HAP-1 (cell line): ENCODE data around the gene PCDHB11.
"Not testable (repeated sequence)": the region's sequence is repeated elsewhere in the genome, so short reads cannot be mapped to it uniquely, and the experiment has no call there.

Experiments used
- DNase-seq, 2 experiments: peaks; one replicate each; pipeline ENCODE4 v3.0.0-alpha.2; 2016 to 2020; ENCODE audit warnings: low spot score in 2 of 2
- H3K27me3 ChIP-seq: fragments of 250-450 bp; sonication (Bioruptor Pico); 2 replicates; pipeline ENCODE4 v1.5.1; 2020; ENCODE audit warnings: low read depth, mild to moderate bottlenecking, moderate library complexity
- H3K36me3 ChIP-seq: fragments of 250-450 bp; sonication (Bioruptor Pico); replicated peaks from 2 replicates; pipeline ENCODE4 v1.5.1; 2020; ENCODE audit warnings: mild to moderate bottlenecking
- H3K4me1 ChIP-seq: fragments of 250-450 bp; sonication (Bioruptor Pico); 2 replicates; pipeline ENCODE4 v1.5.1; 2020; ENCODE audit warnings: mild to moderate bottlenecking
- H3K4me3 ChIP-seq: fragments of 250-450 bp; sonication (Bioruptor Pico); 2 replicates; pipeline ENCODE4 v1.5.1; 2020; ENCODE audit warnings: mild to moderate bottlenecking, moderate library complexity
- H3K9me3 ChIP-seq: fragments of 250-450 bp; sonication (Bioruptor Pico); 2 replicates; pipeline ENCODE4 v1.5.1; 2020; ENCODE audit warnings: mild to moderate bottlenecking, moderate library complexity
- in situ Hi-C: fragments of 300-500 bp; cut with MboI; formaldehyde crosslinking; loops from 3 replicates; pipeline ENCODE4 v1.14.3; 2020; ENCODE audit warnings: low sequenced_read_pairs, inconsistent platforms, mixed read lengths

PCDHB11 gene

DNA sequence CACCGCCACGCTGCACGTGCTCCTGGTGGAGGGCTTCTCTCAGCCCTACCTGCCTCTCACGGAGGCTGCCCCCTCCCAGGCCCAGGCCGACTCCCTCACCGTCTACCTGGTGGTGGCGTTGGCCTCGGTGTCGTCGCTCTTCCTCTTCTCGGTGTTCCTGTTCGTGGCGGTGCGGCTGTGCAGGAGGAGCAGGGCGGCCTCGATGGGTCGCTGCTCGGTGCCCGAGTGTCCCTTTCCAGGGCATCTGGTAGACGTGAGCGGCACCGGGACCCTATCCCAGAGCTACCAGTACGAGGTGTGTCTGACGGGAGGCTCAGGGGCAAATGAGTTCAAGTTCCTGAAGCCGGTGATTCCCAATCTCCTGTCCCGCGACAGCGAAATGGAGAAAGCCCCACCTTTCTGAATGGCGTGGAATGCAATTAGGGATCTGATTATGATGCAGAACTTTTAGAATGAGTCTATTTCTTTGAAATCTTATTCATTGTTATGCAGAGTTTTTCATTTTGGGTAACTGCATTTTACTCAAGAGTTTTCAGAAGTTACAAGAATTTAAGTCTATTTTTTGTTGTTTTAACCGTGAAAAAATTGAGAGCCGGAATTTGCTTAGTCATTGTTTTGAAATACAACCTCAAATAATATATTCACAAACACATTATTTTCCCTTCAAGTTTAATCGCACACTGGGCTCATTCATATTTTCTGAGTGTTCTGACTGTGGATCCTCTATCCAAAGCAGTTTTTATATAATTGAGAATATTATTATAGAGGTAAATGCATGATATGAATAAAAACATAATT, 37.3 kb downstream of the PCDHB11 start:
- no peak overlapping the region for H3K4me3 ChIP-seq
- in situ Hi-C loops = no loop called here
- DNase-seq = no peak
- H3K36me3 ChIP-seq = no peaks in the 10 kb centered on the region
- H3K27me3 ChIP-seq = no peaks in the 10 kb centered on the region
- H3K9me3 ChIP-seq = no peaks in the 10 kb centered on the region
- no peaks in the 10 kb centered on the region for H3K4me1 ChIP-seq

DNA sequence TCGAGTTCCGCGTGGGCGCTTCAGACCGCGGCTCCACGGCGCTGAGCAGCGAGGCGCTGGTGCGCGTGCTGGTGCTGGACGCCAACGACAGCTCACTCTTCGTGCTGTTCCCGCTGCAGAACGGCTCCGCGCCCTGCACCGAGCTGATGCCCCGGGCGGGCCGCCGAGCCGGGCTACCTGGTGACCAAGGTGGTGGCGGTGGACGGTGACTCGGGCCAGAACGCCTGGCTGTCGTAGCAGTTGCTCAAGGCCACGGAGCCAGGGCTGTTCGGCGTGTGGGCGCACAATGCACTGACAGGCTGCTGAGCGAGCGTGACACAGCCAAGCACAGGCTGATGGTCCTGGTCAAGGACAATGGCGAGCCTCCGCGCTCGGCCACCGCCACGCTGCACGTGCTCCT, 42.1 kb downstream of the PCDHB11 start:
- Histone ChIP-seq H3K9me3 (no peaks in the 10 kb centered on the region), H3K4me3 (no peak overlapping the region), H3K4me1 (no peaks in the 10 kb centered on the region), H3K36me3 (no peaks in the 10 kb centered on the region), H3K27me3 (no peaks in the 10 kb centered on the region)
- in situ Hi-C loops = no loop called here
- DNase-seq = no peak

DNA sequence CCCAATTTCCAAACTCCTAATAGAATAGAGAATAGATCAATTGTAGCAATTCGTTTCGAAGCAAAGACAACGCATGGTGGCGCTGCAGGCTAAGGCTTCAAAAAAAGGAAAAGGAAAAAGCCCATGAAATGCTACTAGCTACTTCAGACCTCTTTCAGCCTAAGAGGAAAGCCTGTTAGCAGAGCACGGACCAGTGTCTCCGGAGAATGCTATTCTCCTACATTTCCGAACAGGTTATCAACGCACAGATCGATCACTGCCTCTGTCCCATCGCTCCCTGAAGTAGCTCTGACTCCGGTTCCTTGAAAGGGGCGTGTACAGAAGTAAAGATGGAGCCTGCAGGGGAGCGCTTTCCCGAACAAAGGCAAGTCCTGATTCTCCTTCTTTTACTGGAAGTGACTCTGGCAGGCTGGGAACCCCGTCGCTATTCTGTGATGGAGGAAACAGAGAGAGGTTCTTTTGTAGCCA, 45.9 kb downstream of the PCDHB11 start, which contains the start of gene PCDHB15:
PCDHB15 (plus strand) TSS at position 146 of the 468 bp plus-strand sequence; CDS start at position 330, 184 bp downstream.
- H3K4me3 ChIP-seq = no peak within 1 kb of the TSS
- in situ Hi-C loops = no loop called here

DNA sequence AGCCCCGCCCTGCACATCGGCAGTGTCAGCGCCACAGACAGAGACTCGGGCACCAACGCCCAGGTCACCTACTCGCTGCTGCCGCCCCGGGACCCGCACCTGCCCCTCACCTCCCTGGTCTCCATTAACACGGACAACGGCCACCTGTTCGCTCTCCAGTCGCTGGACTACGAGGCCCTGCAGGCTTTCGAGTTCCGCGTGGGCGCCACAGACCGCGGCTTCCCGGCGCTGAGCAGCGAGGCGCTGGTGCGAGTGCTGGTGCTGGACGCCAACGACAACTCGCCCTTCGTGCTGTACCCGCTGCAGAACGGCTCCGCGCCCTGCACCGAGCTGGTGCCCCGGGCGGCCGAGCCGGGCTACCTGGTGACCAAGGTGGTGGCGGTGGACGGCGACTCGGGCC, 47.5 kb downstream of the PCDHB11 start:
- H3K36me3 ChIP-seq, in situ Hi-C loops, DNase-seq, H3K9me3 ChIP-seq, H3K4me3 ChIP-seq, H3K27me3 ChIP-seq, H3K4me1 ChIP-seq: not testable (repeated sequence)

More for the DNA sequence above, 45.9 kb downstream of the PCDHB11 start, which contains the start of gene PCDHB15:
- Histone ChIP-seq H3K36me3 (no peaks in the 10 kb centered on the region), H3K4me1 (no peaks in the 10 kb centered on the region), H3K27me3 (no peaks in the 10 kb centered on the region), H3K9me3 (no peaks in the 10 kb centered on the region)
- DNase-seq = peak in 1 of 2 experiments; percentile 39

DNA sequence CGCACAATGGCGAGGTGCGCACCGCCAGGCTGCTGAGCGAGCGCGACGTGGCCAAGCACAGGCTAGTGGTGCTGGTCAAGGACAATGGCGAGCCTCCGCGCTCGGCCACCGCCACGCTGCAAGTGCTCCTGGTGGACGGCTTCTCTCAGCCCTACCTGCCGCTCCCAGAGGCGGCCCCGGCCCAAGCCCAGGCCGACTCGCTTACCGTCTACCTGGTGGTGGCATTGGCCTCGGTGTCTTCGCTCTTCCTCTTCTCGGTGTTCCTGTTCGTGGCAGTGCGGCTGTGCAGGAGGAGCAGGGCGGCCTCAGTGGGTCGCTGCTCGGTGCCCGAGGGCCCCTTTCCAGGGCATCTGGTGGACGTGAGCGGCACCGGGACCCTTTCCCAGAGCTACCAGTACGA, 48.0 kb downstream of the PCDHB11 start:
- H3K4me1 ChIP-seq, H3K4me3 ChIP-seq, DNase-seq, H3K27me3 ChIP-seq, H3K36me3 ChIP-seq, H3K9me3 ChIP-seq, in situ Hi-C loops: not testable (repeated sequence)

DNA sequence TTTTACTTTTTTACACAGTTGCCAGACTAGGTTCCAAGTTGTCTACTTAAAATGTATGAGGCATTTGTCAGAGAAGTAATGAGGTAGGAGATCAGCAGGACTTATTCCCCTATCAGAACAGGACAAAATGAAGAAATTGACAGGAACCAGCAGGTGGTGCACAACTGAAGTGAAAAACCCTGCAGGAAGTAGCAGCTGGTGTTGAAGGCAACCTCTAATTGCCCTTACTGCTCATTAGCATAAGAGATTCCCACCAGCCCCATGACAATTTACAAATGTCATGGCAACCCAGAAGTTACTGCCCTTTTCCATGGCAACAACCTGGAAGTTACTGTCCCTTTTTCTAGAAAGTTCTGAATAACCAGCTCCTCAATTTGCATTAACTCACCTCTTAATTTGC, 51.1 kb downstream of the PCDHB11 start:
- Histone ChIP-seq H3K36me3 (no peaks in the 10 kb centered on the region), H3K4me1 (no peaks in the 10 kb centered on the region), H3K27me3 (no peaks in the 10 kb centered on the region), H3K9me3 (no peaks in the 10 kb centered on the region; the same call in 1 of the 2 replicates), H3K4me3 (no peak overlapping the region)
- DNase-seq = no peak
- in situ Hi-C loops = no loop called here
